Measurements from ENCODE around the gene KCNMB3. TPM values are rescaled to one million over a fixed set of nuclear protein-coding genes. Genes with fewer than 3 reads are reported as not detected.

The KCNMB3 gene
- total RNA-seq, 1 donor from 2014 or later = 0.53 TPM

GRCh38 chr3:179200790-179201189 lies 50.1 kb downstream of the KCNMB3 start:
- no peak for DNase-seq (ENCODE audit: extremely low read depth, low read depth, low spot score)

- no peak for DNase-seq (ENCODE audit: extremely low read depth, low read depth, low spot score)
These were observed 54.2 kb downstream of the KCNMB3 start for GRCh38 chr3:179196700-179197099.

- no peak for DNase-seq (ENCODE audit: extremely low read depth, low read depth, low spot score)
These were observed 54.8 kb downstream of the KCNMB3 start for GRCh38 chr3:179196098-179196497.

GRCh38 chr3:179194931-179195330 lies 56.0 kb downstream of the KCNMB3 start:
- no peak for DNase-seq (ENCODE audit: extremely low read depth, low read depth, low spot score)

Other genes starting within 250 kb of the KCNMB3 start
- 64.3 and 70.1 TPM in 2 replicates for gene ZMAT3, start 179.3 kb downstream of the KCNMB3 start, total RNA-seq
- gene PIK3CA, start 102.8 kb downstream of the KCNMB3 start, total RNA-seq = 16.9 and 21.3 TPM in 2 replicates
- 25.6 and 26.9 TPM in 2 replicates for gene ZNF639, start 71.9 kb upstream of the KCNMB3 start, total RNA-seq
- gene MFN1, start 96.6 kb upstream of the KCNMB3 start, total RNA-seq = 20.6 and 22.5 TPM in 2 replicates
- 28.5 and 39.5 TPM in 2 replicates for gene GNB4, start 200.4 kb upstream of the KCNMB3 start, total RNA-seq